ENCODE results near the gene PRDM15.

DNA sequence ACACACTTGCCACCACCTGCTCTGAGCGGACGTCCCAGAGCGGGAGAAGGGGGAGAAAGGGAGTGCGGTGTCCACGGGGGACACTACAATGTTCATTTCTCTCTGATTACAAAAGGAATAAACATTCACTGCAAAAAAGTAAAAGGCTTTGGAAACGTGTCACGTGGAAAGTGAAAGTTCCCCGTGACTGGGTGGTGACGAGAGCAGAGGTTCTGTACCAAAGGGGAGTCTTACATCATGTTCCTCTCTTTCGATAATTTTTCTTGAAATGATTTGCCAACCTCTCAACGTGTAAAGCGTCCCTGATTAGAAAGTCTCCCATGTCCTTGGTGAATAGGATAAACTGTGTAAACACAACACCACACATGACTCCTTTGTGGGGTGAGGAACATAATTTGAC is 22.0 kb upstream of the PRDM15 start:
- TF ChIP-seq, protein P1, sequence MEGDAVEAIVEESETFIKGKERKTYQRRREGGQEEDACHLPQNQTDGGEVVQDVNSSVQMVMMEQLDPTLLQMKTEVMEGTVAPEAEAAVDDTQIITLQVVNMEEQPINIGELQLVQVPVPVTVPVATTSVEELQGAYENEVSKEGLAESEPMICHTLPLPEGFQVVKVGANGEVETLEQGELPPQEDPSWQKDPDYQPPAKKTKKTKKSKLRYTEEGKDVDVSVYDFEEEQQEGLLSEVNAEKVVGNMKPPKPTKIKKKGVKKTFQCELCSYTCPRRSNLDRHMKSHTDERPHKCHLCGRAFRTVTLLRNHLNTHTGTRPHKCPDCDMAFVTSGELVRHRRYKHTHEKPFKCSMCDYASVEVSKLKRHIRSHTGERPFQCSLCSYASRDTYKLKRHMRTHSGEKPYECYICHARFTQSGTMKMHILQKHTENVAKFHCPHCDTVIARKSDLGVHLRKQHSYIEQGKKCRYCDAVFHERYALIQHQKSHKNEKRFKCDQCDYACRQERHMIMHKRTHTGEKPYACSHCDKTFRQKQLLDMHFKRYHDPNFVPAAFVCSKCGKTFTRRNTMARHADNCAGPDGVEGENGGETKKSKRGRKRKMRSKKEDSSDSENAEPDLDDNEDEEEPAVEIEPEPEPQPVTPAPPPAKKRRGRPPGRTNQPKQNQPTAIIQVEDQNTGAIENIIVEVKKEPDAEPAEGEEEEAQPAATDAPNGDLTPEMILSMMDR (conservative IDR thresholded peaks at IDR 0.05; ENCODE audit: low read depth, low read length): no peak
- no peak for TF ChIP-seq EZH2 (IDR thresholded peaks at IDR 0.05; ENCODE audit: borderline replicate concordance, low read depth, low read length, poor library complexity, severe bottlenecking)

Data from A673 (cell line).